ENCODE measurements around the gene TPCN2. TPM values are rescaled to one million over a fixed set of nuclear protein-coding genes. Genes with fewer than 3 reads are reported as not detected.

Gene TPCN2
- total RNA-seq, 3 donors from 2014 or later (not counting 1 experiment from before 2014, with no cell fraction given): 14.9 to 18.3 (median 18.2) TPM

GRCh38 chr11:69154938-69155301 lies 106.2 kb downstream of the TPCN2 start:
- no peak for TF ChIP-seq CTCF (IDR thresholded peaks at IDR 0.05)
- H3K27me3 ChIP-seq (ENCODE audit: control insufficient read depth, insufficient read depth, low read length): peaks cover 2% of the 10 kb centered on the region
- Mint-ChIP-seq H3K4me3 (no peak overlapping the region), H3K36me3 (no peaks in the 10 kb centered on the region), H3K4me1 (no peaks in the 10 kb centered on the region), H3K27ac (no peak overlapping the region), H3K9me3 (no peaks in the 10 kb centered on the region), H3K27me3 (ENCODE audit: low read depth in 2 of 2) (peaks cover 0 to 10% of the 10 kb centered on the region in 2 donors)
- ATAC-seq (no peak), DNase-seq (no peak)
- no peak overlapping the region for H3K27ac ChIP-seq (ENCODE audit: low read length)
- intact Hi-C loops (cut with micrococcal nuclease): no loop called here
- 89% methylated on average over 10 of the region's 10 CpGs for WGBS (ENCODE audit: insufficient coverage)
- no peaks in the 10 kb centered on the region for H3K36me3 ChIP-seq (ENCODE audit: control insufficient read depth, insufficient read depth, low read length)
- no peaks in the 10 kb centered on the region for H3K9me3 ChIP-seq (ENCODE audit: control insufficient read depth, insufficient read depth, low read length)
- no peaks in the 10 kb centered on the region for H3K4me1 ChIP-seq (ENCODE audit: control insufficient read depth, insufficient read depth, low read length)
- no peak overlapping the region for H3K4me3 ChIP-seq (ENCODE audit: low read length)

GRCh38 chr11:69155302-69156234 lies 106.8 kb downstream of the TPCN2 start, which contains the start of gene SMIM38:
SMIM38 (plus strand) TSS chr11:69155935; CDS start chr11:69157847, 1,912 bp downstream.
- ATAC-seq (no peak), DNase-seq (no peak)
- Mint-ChIP-seq H3K9me3 (no peaks in the 10 kb centered on the region), H3K27ac (no peak within 1 kb of the TSS), H3K4me1 (no peaks in the 10 kb centered on the region), H3K4me3 (no peak within 1 kb of the TSS), H3K27me3 (ENCODE audit: low read depth in 2 of 2) (peaks cover 0 to 3% of the 10 kb centered on the region in 2 donors), H3K36me3 (no peaks in the 10 kb centered on the region)
- 73% methylated on average over 32 of the region's 32 CpGs for WGBS (ENCODE audit: insufficient coverage)
- Histone ChIP-seq H3K36me3 (ENCODE audit: control insufficient read depth, insufficient read depth, low read length) (no peaks in the 10 kb centered on the region), H3K4me3 (ENCODE audit: low read length) (no peak within 1 kb of the TSS), H3K27me3 (ENCODE audit: control insufficient read depth, insufficient read depth, low read length) (peaks cover 2% of the 10 kb centered on the region), H3K27ac (ENCODE audit: low read length) (no peak within 1 kb of the TSS), H3K4me1 (ENCODE audit: control insufficient read depth, insufficient read depth, low read length) (no peaks in the 10 kb centered on the region), H3K9me3 (ENCODE audit: control insufficient read depth, insufficient read depth, low read length) (no peaks in the 10 kb centered on the region)
- intact Hi-C loops (cut with micrococcal nuclease): no loop called here
- TF ChIP-seq CTCF (IDR thresholded peaks at IDR 0.05): no peak

DNA sequence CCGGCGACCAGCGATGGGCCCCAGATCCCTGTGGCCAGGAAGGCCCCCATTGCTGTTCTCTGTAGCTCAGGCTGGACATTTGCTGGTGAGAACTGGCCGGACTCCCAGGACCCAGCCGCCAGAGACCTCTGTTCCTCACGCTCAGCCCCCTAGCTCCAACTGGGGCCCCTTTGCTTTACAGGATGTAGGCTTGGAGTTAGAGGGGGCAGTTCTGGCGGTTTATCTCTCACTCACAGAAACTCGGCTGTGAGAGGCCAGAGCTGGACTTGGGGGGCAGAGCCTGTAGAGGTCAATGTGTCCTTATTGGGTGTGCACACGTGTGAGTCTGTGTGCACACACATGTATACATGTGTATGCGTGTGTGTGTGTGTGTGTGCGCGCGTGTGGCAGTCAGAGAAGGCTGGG lies 107.5 kb downstream of the TPCN2 start:
- intact Hi-C loops (cut with micrococcal nuclease): no loop called here
- no peaks in the 10 kb centered on the region for H3K36me3 Mint-ChIP-seq
- Histone ChIP-seq H3K9me3 (ENCODE audit: control insufficient read depth, insufficient read depth, low read length) (no peaks in the 10 kb centered on the region), H3K27ac (ENCODE audit: low read length) (no peak overlapping the region), H3K4me3 (ENCODE audit: low read length) (no peak overlapping the region), H3K4me1 (ENCODE audit: control insufficient read depth, insufficient read depth, low read length) (no peaks in the 10 kb centered on the region), H3K27me3 (ENCODE audit: control insufficient read depth, insufficient read depth, low read length) (peaks cover 2% of the 10 kb centered on the region), H3K36me3 (ENCODE audit: control insufficient read depth, insufficient read depth, low read length) (no peaks in the 10 kb centered on the region)
- TF ChIP-seq CTCF (IDR thresholded peaks at IDR 0.05): no peak
- DNase-seq (no peak), ATAC-seq (no peak)
- no peaks in the 10 kb centered on the region for H3K9me3 Mint-ChIP-seq
- H3K4me3 Mint-ChIP-seq: no peak overlapping the region
- peaks cover 0 to 1% of the 10 kb centered on the region in 2 donors for H3K27me3 Mint-ChIP-seq (ENCODE audit: low read depth in 2 of 2)
- 76% methylated on average over 13 of the region's 13 CpGs for whole genome bisulfite sequencing (ENCODE audit: insufficient coverage)
- H3K4me1 Mint-ChIP-seq: no peaks in the 10 kb centered on the region
- H3K27ac Mint-ChIP-seq: no peak overlapping the region

All from natural killer cell (primary cell).